H9 (cell line): ENCODE data around the gene PGGHG. TPM values are rescaled to one million over a fixed set of nuclear protein-coding genes. Genes with fewer than 3 reads are reported as not detected.

Experiments used
- DNase-seq: peaks from one replicate; pipeline ENCODE4 v3.0.0-alpha.2; 2017
- H2AFZ ChIP-seq: one replicate; pipeline ENCODE4 v1.6.1; 2013; ENCODE audit warnings: mild to moderate bottlenecking, low read length, control low read depth, moderate library complexity
- H2AK5ac ChIP-seq: 2 replicates; pipeline ENCODE4 v1.6.1; 2013; ENCODE audit warnings: low read length, control low read depth, mixed read lengths; ENCODE audit not compliant: insufficient read length
- H2BK120ac ChIP-seq: one replicate; pipeline ENCODE4 v1.6.1; 2013; ENCODE audit warnings: low read depth, mild to moderate bottlenecking, low read length, control low read depth, inconsistent platforms; ENCODE audit not compliant: poor library complexity, severe bottlenecking
- H2BK12ac ChIP-seq: 2 replicates; pipeline ENCODE4 v1.6.1; 2013; ENCODE audit warnings: low read length, control low read depth, mixed read lengths, low read depth; ENCODE audit not compliant: insufficient read length
- H2BK15ac ChIP-seq: 2 replicates; pipeline ENCODE4 v1.6.1; 2013; ENCODE audit warnings: low read depth, low read length, control low read depth
- H2BK20ac ChIP-seq: one replicate; pipeline ENCODE4 v1.6.1; 2013; ENCODE audit warnings: low read depth, mild to moderate bottlenecking, low read length, control low read depth, inconsistent platforms; ENCODE audit not compliant: poor library complexity, severe bottlenecking
- H2BK5ac ChIP-seq: 2 replicates; pipeline ENCODE4 v1.6.1; 2013; ENCODE audit warnings: low read length, control low read depth, mixed read lengths; ENCODE audit not compliant: insufficient read length
- H3K14ac ChIP-seq: 2 replicates; pipeline ENCODE4 v1.6.1; 2013; ENCODE audit warnings: low read length, control low read depth; ENCODE audit not compliant: insufficient read depth
- H3K18ac ChIP-seq: 2 replicates; pipeline ENCODE4 v1.6.1; 2013; ENCODE audit warnings: low read depth, mild to moderate bottlenecking, mixed read lengths, low read length, control low read depth; ENCODE audit not compliant: insufficient read length
- H3K23ac ChIP-seq: 2 replicates; pipeline ENCODE4 v1.6.1; 2013; ENCODE audit warnings: low read length, control low read depth, mixed read lengths, low read depth; ENCODE audit not compliant: insufficient read length
- H3K23me2 ChIP-seq: 2 replicates; pipeline ENCODE4 v1.6.1; 2013; ENCODE audit warnings: low read depth, mild to moderate bottlenecking, mixed read lengths, low read length, control low read depth; ENCODE audit not compliant: insufficient read length, poor library complexity, severe bottlenecking
- H3K27ac ChIP-seq: 2 replicates; pipeline ENCODE4 v1.5.1; 2013; ENCODE audit warnings: low read length, control low read depth, mixed read lengths, low read depth; ENCODE audit not compliant: insufficient read length
- H3K27me3 ChIP-seq: 2 replicates; pipeline ENCODE4 v1.6.1; 2013; ENCODE audit warnings: low read length, control low read depth, inconsistent platforms; ENCODE audit not compliant: insufficient read depth
- H3K4ac ChIP-seq: 2 replicates; pipeline ENCODE4 v1.6.1; 2013; ENCODE audit warnings: low read depth, mild to moderate bottlenecking, control low read depth, inconsistent platforms, low read length, moderate library complexity
- H3K4me1 ChIP-seq: 2 replicates; pipeline ENCODE4 v1.6.1; 2013; ENCODE audit warnings: low read length, control low read depth, inconsistent platforms; ENCODE audit not compliant: insufficient read depth
- H3K4me2 ChIP-seq: 2 replicates; pipeline ENCODE4 v1.6.1; 2013; ENCODE audit warnings: low read length, control low read depth, mixed read lengths; ENCODE audit not compliant: insufficient read length, insufficient read depth
- H3K56ac ChIP-seq: 2 replicates; pipeline ENCODE4 v1.6.1; 2013; ENCODE audit warnings: low read depth, mild to moderate bottlenecking, mixed read lengths, low read length, control low read depth; ENCODE audit not compliant: insufficient read length
- H3K79me1 ChIP-seq: 2 replicates; pipeline ENCODE4 v1.6.1; 2013; ENCODE audit warnings: low read depth, mild to moderate bottlenecking, moderate library complexity, low read length, control low read depth, inconsistent platforms; ENCODE audit not compliant: insufficient read depth, poor library complexity, severe bottlenecking
- H3K79me2 ChIP-seq: 2 replicates; pipeline ENCODE4 v1.6.1; 2013; ENCODE audit warnings: low read length, control low read depth, inconsistent platforms; ENCODE audit not compliant: insufficient read depth
- H3K9ac ChIP-seq: 2 replicates; pipeline ENCODE4 v1.6.1; 2013; ENCODE audit warnings: low read length, control low read depth, mixed read lengths; ENCODE audit not compliant: insufficient read length; ENCODE audit errors: extremely low read depth
- H3K9me3 ChIP-seq: one replicate; pipeline ENCODE4 v1.6.1; 2013; ENCODE audit warnings: low read depth, low read length, inconsistent platforms; ENCODE audit not compliant: control insufficient read depth
- H3T11ph ChIP-seq: one replicate; pipeline ENCODE4 v1.6.1; 2013; ENCODE audit warnings: mild to moderate bottlenecking, low read length, control low read depth, inconsistent platforms
- H4K20me1 ChIP-seq: one replicate; pipeline ENCODE4 v1.6.1; 2013; ENCODE audit not compliant: control insufficient read depth, insufficient read length, insufficient read depth
- H4K5ac ChIP-seq: 2 replicates; pipeline ENCODE4 v1.6.1; 2013; ENCODE audit warnings: low read depth, mild to moderate bottlenecking, mixed read lengths, low read length, control low read depth; ENCODE audit not compliant: insufficient read length
- H4K8ac ChIP-seq: replicated peaks from 2 replicates; pipeline ENCODE4 v1.6.1; 2013; ENCODE audit warnings: low read length, control low read depth, mixed read lengths, low read depth; ENCODE audit not compliant: insufficient read length
- H4K91ac ChIP-seq: 2 replicates; pipeline ENCODE4 v1.6.1; 2013; ENCODE audit warnings: low read depth, mild to moderate bottlenecking, moderate library complexity, mixed read lengths, low read length, control low read depth; ENCODE audit not compliant: insufficient read length
- H3K27ac Mint-ChIP-seq, 3 experiments: 2 replicates in 2 of 3; 3 replicates in 1 of 3; pipeline ENCODE4 v1.8.0; 2020 to 2021; ENCODE audit warnings: mixed read lengths in 3 of 3, mild to moderate bottlenecking in 1 of 3, moderate library complexity in 1 of 3
- H3K27me3 Mint-ChIP-seq: 2 replicates; pipeline ENCODE4 v1.8.0; 2021; ENCODE audit warnings: low read depth, mild to moderate bottlenecking, moderate library complexity, mixed read lengths
- H3K36me3 Mint-ChIP-seq, 3 experiments: 2 replicates in 2 of 3; 3 replicates in 1 of 3; pipeline ENCODE4 v1.8.0; 2020 to 2021; ENCODE audit warnings: low read depth in 3 of 3, mixed read lengths in 3 of 3; ENCODE audit not compliant: insufficient read depth in 1 of 3
- H3K4me1 Mint-ChIP-seq, 2 experiments: 2 replicates each; pipeline ENCODE4 v1.8.0; 2020; ENCODE audit warnings: mixed read lengths in 2 of 2
- H3K4me3 Mint-ChIP-seq, 2 experiments: 2 replicates in 1 of 2; 3 replicates in 1 of 2; pipeline ENCODE4 v1.8.0; 2020 to 2021; ENCODE audit warnings: mild to moderate bottlenecking in 2 of 2, mixed read lengths in 2 of 2, moderate library complexity in 1 of 2
- H3K9me3 Mint-ChIP-seq, 2 experiments: 2 replicates in 1 of 2; 3 replicates in 1 of 2; pipeline ENCODE4 v1.8.0; 2020; ENCODE audit warnings: mild to moderate bottlenecking in 2 of 2, mixed read lengths in 2 of 2, moderate library complexity in 1 of 2
- WGBS: extraction: QIAGEN DNeasy Blood & Tissue Kit; methylation state at CpG from one replicate; pipeline ENCODE4 v1.1.7; 2013; ENCODE audit warnings: missing lambda C conversion rate, low lambda C conversion rate, mixed read lengths; ENCODE audit not compliant: insufficient read length; ENCODE audit errors: extremely low coverage; 5-methylcytosine and 5-hydroxymethylcytosine counted together
- total RNA-seq: library from RNA; stranded (reverse); gene quantifications from 2 replicates; pipeline ENCODE4 v1.2.1, GENCODE V29; 2021
- TF ChIP-seq, protein P1 (sequence below): fragments of 200-600 bp; sonication (generic); conservative IDR thresholded peaks from 3 replicates; pipeline ENCODE4 v1.8.0; 2021; ENCODE audit warnings: antibody characterized with exemption, mild to moderate bottlenecking

Gene PGGHG
- total RNA-seq, 1 experiment from 2014 or later = 58.3 TPM

DNA sequence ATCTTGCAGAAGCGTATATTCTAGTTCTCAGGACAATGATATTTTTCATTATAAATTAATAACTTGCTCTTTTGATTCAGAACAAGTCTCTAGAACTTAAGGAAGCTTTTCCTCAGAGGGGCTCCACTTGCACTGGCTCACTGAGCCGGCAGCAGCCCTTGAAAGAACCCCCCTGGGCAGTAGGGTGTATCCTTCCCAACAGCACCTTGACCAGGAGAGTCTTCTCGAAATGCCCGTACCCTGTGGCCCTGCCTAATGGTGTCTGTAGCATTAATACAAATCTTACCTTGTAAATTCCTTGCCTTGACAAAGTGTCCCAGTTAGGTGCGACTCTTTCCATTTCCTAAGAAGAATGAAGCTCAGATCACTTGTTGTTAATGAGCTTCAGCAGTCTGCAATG lies 38.7 kb upstream of the PGGHG start:
- H3K23ac ChIP-seq = no peak overlapping the region
- H4K20me1 ChIP-seq = no peaks in the 10 kb centered on the region
- no peak overlapping the region for H4K5ac ChIP-seq
- H4K91ac ChIP-seq = no peak overlapping the region
- Mint-ChIP-seq H3K27me3 (no peaks in the 10 kb centered on the region; the same call in 1 of the 2 replicates), H3K9me3 (no peaks in the 10 kb centered on the region), H3K36me3 (peaks cover 49 to 75% (median 57%) of the 10 kb centered on the region in 3 experiments), H3K27ac (peak overlapping the region in 1 of 3 experiments; percentile 90; a peak in 1 of 7 replicates), H3K4me3 (no peak overlapping the region), H3K4me1 (peaks cover 0 to 5% of the 10 kb centered on the region in 2 experiments; a peak in 2 of 4 replicates)
- H4K8ac ChIP-seq = no peak overlapping the region
- H2BK15ac ChIP-seq = no peak overlapping the region
- no peak overlapping the region for H3K9ac ChIP-seq
- no peak overlapping the region for H3K18ac ChIP-seq
- DNase-seq = no peak
- no peak overlapping the region for H2AK5ac ChIP-seq
- no peak overlapping the region for H3K4ac ChIP-seq
- H2BK5ac ChIP-seq = no peak overlapping the region
- H2BK120ac ChIP-seq = no peak overlapping the region
- no peaks in the 10 kb centered on the region for H3K4me1 ChIP-seq
- H3K79me1 ChIP-seq = no peaks in the 10 kb centered on the region
- no peaks in the 10 kb centered on the region for H3K79me2 ChIP-seq
- H2BK20ac ChIP-seq = no peak overlapping the region
- no peaks in the 10 kb centered on the region for H3K27me3 ChIP-seq
- H3K23me2 ChIP-seq = no peaks in the 10 kb centered on the region
- no peak overlapping the region for H2BK12ac ChIP-seq
- TF ChIP-seq, protein P1, sequence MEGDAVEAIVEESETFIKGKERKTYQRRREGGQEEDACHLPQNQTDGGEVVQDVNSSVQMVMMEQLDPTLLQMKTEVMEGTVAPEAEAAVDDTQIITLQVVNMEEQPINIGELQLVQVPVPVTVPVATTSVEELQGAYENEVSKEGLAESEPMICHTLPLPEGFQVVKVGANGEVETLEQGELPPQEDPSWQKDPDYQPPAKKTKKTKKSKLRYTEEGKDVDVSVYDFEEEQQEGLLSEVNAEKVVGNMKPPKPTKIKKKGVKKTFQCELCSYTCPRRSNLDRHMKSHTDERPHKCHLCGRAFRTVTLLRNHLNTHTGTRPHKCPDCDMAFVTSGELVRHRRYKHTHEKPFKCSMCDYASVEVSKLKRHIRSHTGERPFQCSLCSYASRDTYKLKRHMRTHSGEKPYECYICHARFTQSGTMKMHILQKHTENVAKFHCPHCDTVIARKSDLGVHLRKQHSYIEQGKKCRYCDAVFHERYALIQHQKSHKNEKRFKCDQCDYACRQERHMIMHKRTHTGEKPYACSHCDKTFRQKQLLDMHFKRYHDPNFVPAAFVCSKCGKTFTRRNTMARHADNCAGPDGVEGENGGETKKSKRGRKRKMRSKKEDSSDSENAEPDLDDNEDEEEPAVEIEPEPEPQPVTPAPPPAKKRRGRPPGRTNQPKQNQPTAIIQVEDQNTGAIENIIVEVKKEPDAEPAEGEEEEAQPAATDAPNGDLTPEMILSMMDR = no peak
- no peaks in the 10 kb centered on the region for H3K9me3 ChIP-seq
- no peak overlapping the region for H3T11ph ChIP-seq
- H3K14ac ChIP-seq = no peak overlapping the region
- H3K4me2 ChIP-seq = no peak overlapping the region
- WGBS = no CpG with 5 or more reads among the region's 5 CpGs
- H3K27ac ChIP-seq = no peak overlapping the region
- H2AFZ ChIP-seq = no peak overlapping the region
- H3K56ac ChIP-seq = no peak overlapping the region
